Measurements from ENCODE around the gene EID3.

DNA sequence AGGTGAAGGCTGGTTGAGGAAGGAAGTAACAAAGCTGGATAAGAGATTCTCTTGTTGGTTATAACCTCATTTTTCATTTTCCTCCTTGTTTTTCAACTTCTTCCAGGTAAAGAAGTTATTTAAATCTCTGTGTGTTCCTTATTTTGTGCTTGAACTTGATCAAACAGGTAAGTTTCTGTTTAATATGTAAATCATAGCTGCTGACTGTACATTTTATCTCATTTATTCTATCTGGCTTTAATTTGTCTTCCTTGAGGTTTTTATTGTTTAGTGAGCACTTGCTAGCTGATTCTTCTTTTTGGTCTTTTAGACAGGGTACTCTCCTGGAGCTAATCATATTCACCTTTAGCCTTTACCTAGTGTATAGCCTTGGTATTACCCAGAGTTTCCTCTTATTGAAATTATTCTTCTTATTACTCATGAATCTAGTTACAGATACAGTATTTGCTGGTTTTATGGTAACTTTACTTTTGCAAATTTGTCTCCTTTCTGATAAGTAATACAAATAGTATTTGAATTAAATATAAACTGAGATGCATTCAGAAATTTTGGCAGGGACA lies 45.5 kb upstream of the EID3 start:
- no peak for TF ChIP-seq POLR2A (IDR thresholded peaks at IDR 0.05; ENCODE audit: low read length)
- no peak for TF ChIP-seq GATA1 (IDR thresholded peaks at IDR 0.05; ENCODE audit: low read depth, low read length)

Measured in erythroblast (primary cell).